Keratinocyte (primary cell): ENCODE results near the gene CD81. TPM values are rescaled to one million over a fixed set of nuclear protein-coding genes. Genes with fewer than 3 reads are reported as not detected.

Experiments used
- DNase-seq: peaks from one replicate; pipeline ENCODE4 v3.0.0-alpha.2; 2011; ENCODE audit warnings: low read depth, missing footprints, low spot score
- FAIRE-seq: peaks from 2 replicates; lab custom pipeline; 2011; peaks lifted over from hg19 to GRCh38; lab: Jason Lieb, UNC
- H2AFZ ChIP-seq: 2 replicates; pipeline ENCODE4 v1.6.0; 2012; ENCODE audit warnings: low read length, control low read depth, inconsistent platforms; ENCODE audit not compliant: control insufficient read depth
- H3K27ac ChIP-seq: 2 replicates; pipeline ENCODE4 v1.5.1; 2011; ENCODE audit warnings: low read length; ENCODE audit not compliant: control insufficient read depth, insufficient read depth
- H3K27me3 ChIP-seq: 3 replicates; pipeline ENCODE4 v1.6.0; 2011; ENCODE audit warnings: low read length; ENCODE audit not compliant: control insufficient read depth, insufficient read depth; ENCODE audit errors: extremely low read depth
- H3K36me3 ChIP-seq, 2 experiments: 2 replicates in 1 of 2; 3 replicates in 1 of 2; pipeline ENCODE4 v1.5.1; 2011; ENCODE audit warnings: low read length in 2 of 2, mild to moderate bottlenecking in 1 of 2; ENCODE audit not compliant: control insufficient read depth in 2 of 2, insufficient read depth in 2 of 2; ENCODE audit errors: extremely low read depth in 1 of 2
- H3K4me1 ChIP-seq: 3 replicates; pipeline ENCODE4 v1.5.1; 2011; ENCODE audit warnings: low read length; ENCODE audit not compliant: control insufficient read depth, insufficient read depth; ENCODE audit errors: extremely low read depth
- H3K4me2 ChIP-seq: 3 replicates; pipeline ENCODE4 v1.6.0; 2011; ENCODE audit warnings: low read depth, low read length; ENCODE audit not compliant: control insufficient read depth, insufficient read depth; ENCODE audit errors: extremely low read depth
- H3K4me3 ChIP-seq, 3 experiments: fragments of 200-600 bp in 1 of 3; sonication (generic) in 1 of 3; 2 replicates in 2 of 3; 3 replicates in 1 of 3; pipeline ENCODE4 v1.5.1; 2011 to 2016; ENCODE audit warnings: low read length in 3 of 3, mild to moderate bottlenecking in 3 of 3, control low read depth in 2 of 3, inconsistent platforms in 1 of 3, low read depth in 1 of 3, mixed read lengths in 1 of 3, mixed run types in 1 of 3, moderate library complexity in 1 of 3; ENCODE audit not compliant: control insufficient read depth in 2 of 3, insufficient read depth in 2 of 3; ENCODE audit errors: extremely low read depth in 1 of 3
- H3K79me2 ChIP-seq: 2 replicates; pipeline ENCODE4 v1.6.0; 2012; ENCODE audit warnings: low read length; ENCODE audit not compliant: control insufficient read depth, insufficient read depth
- H3K9ac ChIP-seq: 3 replicates; pipeline ENCODE4 v1.6.0; 2011; ENCODE audit warnings: low read length; ENCODE audit not compliant: control insufficient read depth, insufficient read depth; ENCODE audit errors: extremely low read depth
- H3K9me1 ChIP-seq: 3 replicates; pipeline ENCODE4 v1.6.0; 2011; ENCODE audit warnings: low read length; ENCODE audit not compliant: control insufficient read depth, insufficient read depth; ENCODE audit errors: extremely low read depth
- H3K9me3 ChIP-seq: 2 replicates; pipeline ENCODE4 v1.5.1; 2012; ENCODE audit warnings: low read depth, low read length; ENCODE audit not compliant: control insufficient read depth
- H4K20me1 ChIP-seq: 3 replicates; pipeline ENCODE4 v1.6.0; 2011; ENCODE audit warnings: low read length; ENCODE audit not compliant: control insufficient read depth, insufficient read depth; ENCODE audit errors: extremely low read depth
- EZH2 ChIP-seq: IDR thresholded peaks from one replicate; pipeline ENCODE4 v1.6.1; 2012; ENCODE audit warnings: inconsistent platforms, mild to moderate bottlenecking, low read length, moderate library complexity
- dilution Hi-C: fragments of 300-500 bp; cut with MboI; formaldehyde crosslinking; loops from one replicate; pipeline ENCODE4 v1.7.0; 2020; ENCODE audit warnings: low sequenced_read_pairs; ENCODE audit not compliant: extremely low pct_ligation_motif_present
- polyA plus RNA-seq, 5 experiments: library from polyadenylated mRNA; depleted of rRNA in 3 of 5; stranded (reverse) in 3 of 5; stranded (forward) in 1 of 5; unstranded in 1 of 5; fragments of >200 nt; gene quantifications; 1 replicate in 1 of 5; 2 replicates in 3 of 5; 3 replicates in 1 of 5; pipeline versions ENCODE4 v1.2.1 to v1.2.3, GENCODE V29; 2011 to 2012; ENCODE audit warnings: missing spikeins in 2 of 5, low read depth in 1 of 5, low replicate concordance in 1 of 5
- TF ChIP-seq, protein P1 (sequence below), 3 experiments: IDR thresholded peaks in 1 of 3; conservative IDR thresholded peaks in 1 of 3; optimal IDR thresholded peaks in 1 of 3; 2 replicates in 2 of 3; 3 replicates in 1 of 3; pipeline versions ENCODE3 to v1.5.1; 2011; ENCODE audit warnings: low read length in 3 of 3, mild to moderate bottlenecking in 3 of 3, moderate library complexity in 2 of 3, control low read depth in 1 of 3, inconsistent platforms in 1 of 3; ENCODE audit not compliant: insufficient read depth in 2 of 3; ENCODE audit errors: extremely low read depth in 1 of 3

The CD81 gene
- polyA plus RNA-seq, 1 donor (not counting 4 experiments of a cell fraction or from before 2014, with no cell fraction given) = 194 TPM

DNA sequence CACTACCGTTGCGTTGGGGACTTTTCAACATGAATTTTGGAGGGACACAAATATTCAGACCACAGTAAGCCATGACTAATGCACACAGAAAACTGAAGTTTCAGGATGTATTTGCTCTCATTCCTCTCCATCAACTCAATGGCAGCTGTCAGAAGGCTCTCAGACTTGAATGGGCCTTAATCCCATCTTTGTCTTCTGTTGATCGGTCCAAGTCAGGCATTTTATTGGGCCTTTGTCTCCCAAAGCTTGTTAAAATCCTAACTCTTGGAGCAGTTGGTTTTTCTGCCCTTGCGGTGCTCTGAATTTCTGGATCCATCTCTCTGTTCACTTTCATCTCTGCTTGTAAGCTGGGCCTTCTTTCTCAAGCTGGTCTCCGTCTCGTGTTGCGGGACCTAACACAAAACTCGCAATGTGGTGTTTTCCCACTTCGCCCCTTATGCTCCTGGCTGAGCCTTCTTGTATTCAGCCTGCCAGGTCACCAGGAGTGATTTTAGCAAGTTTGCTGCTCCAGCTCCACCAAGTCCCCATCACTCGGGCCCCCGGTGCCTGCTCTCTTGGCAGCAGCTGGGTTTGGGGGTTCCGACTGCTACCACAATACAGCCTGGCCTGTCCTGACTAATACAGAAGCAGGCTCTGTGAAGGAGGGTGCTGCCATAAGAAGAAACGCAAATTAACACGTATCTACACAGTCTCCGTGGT, 48.3 kb upstream of the CD81 start:
- H3K27me3 ChIP-seq = no peaks in the 10 kb centered on the region
- H3K4me2 ChIP-seq = no peak overlapping the region
- H3K27ac ChIP-seq = no peak overlapping the region
- TF ChIP-seq, protein P1, sequence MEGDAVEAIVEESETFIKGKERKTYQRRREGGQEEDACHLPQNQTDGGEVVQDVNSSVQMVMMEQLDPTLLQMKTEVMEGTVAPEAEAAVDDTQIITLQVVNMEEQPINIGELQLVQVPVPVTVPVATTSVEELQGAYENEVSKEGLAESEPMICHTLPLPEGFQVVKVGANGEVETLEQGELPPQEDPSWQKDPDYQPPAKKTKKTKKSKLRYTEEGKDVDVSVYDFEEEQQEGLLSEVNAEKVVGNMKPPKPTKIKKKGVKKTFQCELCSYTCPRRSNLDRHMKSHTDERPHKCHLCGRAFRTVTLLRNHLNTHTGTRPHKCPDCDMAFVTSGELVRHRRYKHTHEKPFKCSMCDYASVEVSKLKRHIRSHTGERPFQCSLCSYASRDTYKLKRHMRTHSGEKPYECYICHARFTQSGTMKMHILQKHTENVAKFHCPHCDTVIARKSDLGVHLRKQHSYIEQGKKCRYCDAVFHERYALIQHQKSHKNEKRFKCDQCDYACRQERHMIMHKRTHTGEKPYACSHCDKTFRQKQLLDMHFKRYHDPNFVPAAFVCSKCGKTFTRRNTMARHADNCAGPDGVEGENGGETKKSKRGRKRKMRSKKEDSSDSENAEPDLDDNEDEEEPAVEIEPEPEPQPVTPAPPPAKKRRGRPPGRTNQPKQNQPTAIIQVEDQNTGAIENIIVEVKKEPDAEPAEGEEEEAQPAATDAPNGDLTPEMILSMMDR (optimal IDR thresholded peaks at IDR 0.05 in 1 of 3, IDR thresholded peaks at IDR 0.05 in 1 of 3, conservative IDR thresholded peaks at IDR 0.05 in 1 of 3; ENCODE audit: extremely low read depth in 1 of 3, insufficient read depth in 2 of 3, low read length in 3 of 3) = no peak
- no peak for TF ChIP-seq EZH2
- no peaks in the 10 kb centered on the region for H3K36me3 ChIP-seq
- H3K9me3 ChIP-seq = peaks cover 4% of the 10 kb centered on the region
- no peak overlapping the region for H2AFZ ChIP-seq
- FAIRE-seq = no peak
- no peak for DNase-seq
- peaks cover 4% of the 10 kb centered on the region for H3K4me1 ChIP-seq
- H3K4me3 ChIP-seq = no peak overlapping the region
- no peaks in the 10 kb centered on the region for H3K79me2 ChIP-seq
- no peak overlapping the region for H3K9ac ChIP-seq
- no peaks in the 10 kb centered on the region for H4K20me1 ChIP-seq
- no peaks in the 10 kb centered on the region for H3K9me1 ChIP-seq
- dilution Hi-C loops = no loop called here

DNA sequence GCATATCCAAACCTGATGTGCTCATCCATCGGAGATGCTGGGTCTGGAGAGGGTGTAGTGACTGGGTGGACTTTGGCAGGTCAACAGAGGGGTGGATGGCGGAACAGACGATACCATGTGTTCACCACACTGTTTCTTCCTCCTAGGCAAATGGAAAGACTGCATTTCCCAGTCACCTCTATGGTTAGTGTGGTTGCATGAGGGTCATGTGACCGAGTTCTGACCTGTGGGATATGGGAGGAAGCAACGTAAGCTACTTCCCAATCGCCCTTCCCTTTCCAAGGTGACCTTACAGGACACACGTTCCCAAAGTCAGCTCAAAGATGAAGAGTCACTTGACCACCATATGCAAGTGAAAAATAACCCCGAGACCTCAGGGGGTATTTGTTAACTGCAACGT, 47.6 kb upstream of the CD81 start:
- dilution Hi-C loops = no loop called here
- Histone ChIP-seq H3K4me2 (no peak overlapping the region), H3K79me2 (no peaks in the 10 kb centered on the region), H3K4me3 (no peak overlapping the region), H3K36me3 (no peaks in the 10 kb centered on the region), H4K20me1 (no peaks in the 10 kb centered on the region), H3K4me1 (peaks cover 4% of the 10 kb centered on the region), H3K9me3 (peaks cover 4% of the 10 kb centered on the region), H3K9ac (no peak overlapping the region), H2AFZ (no peak overlapping the region), H3K27me3 (no peaks in the 10 kb centered on the region), H3K9me1 (no peaks in the 10 kb centered on the region), H3K27ac (no peak overlapping the region)
- FAIRE-seq (no peak), DNase-seq (no peak)
- TF ChIP-seq EZH2 = no peak
- TF ChIP-seq, protein P1 (optimal IDR thresholded peaks at IDR 0.05 in 1 of 3, IDR thresholded peaks at IDR 0.05 in 1 of 3, conservative IDR thresholded peaks at IDR 0.05 in 1 of 3; ENCODE audit: extremely low read depth in 1 of 3, insufficient read depth in 2 of 3, low read length in 3 of 3) = no peak
